Muscle layer of duodenum (tissue), 2 donors: Measurements from ENCODE around the gene IGSF3.
"Not testable (repeated sequence)": the region's sequence is repeated elsewhere in the genome, so short reads cannot be mapped to it uniquely, and the experiment has no call there.

Experiments
- H3K27ac ChIP-seq: one replicate; pipeline ENCODE4 v1.7.0; 2013; ENCODE audit warnings: mild to moderate bottlenecking, low read length
- H3K27me3 ChIP-seq: one replicate; pipeline ENCODE4 v1.7.0; 2013; ENCODE audit warnings: low read depth, mild to moderate bottlenecking, control low read depth, low read length
- H3K36me3 ChIP-seq, 2 donors: one replicate each; pipeline ENCODE4 v1.7.0; 2013; ENCODE audit warnings: low read length in 2 of 2, control low read depth in 1 of 2, mild to moderate bottlenecking in 1 of 2; ENCODE audit not compliant: insufficient read depth in 2 of 2, control insufficient read depth in 1 of 2
- H3K4me1 ChIP-seq, 2 donors: one replicate each; pipeline ENCODE4 v1.7.0; 2013; ENCODE audit warnings: low read length in 2 of 2, mild to moderate bottlenecking in 2 of 2, control low read depth in 1 of 2, moderate library complexity in 1 of 2; ENCODE audit not compliant: insufficient read depth in 2 of 2, control insufficient read depth in 1 of 2
- H3K4me3 ChIP-seq, 2 donors: one replicate each; pipeline ENCODE4 v1.7.0; 2013; ENCODE audit warnings: low read length in 2 of 2, low read depth in 1 of 2, mild to moderate bottlenecking in 1 of 2
- H3K9me3 ChIP-seq, 2 donors: one replicate each; pipeline ENCODE4 v1.7.0; 2013; ENCODE audit warnings: low read length in 2 of 2, control low read depth in 1 of 2, mild to moderate bottlenecking in 1 of 2; ENCODE audit not compliant: control insufficient read depth in 1 of 2
- donor health status: healthy.

The IGSF3 gene

GRCh38 chr1:116569381-116569670, 98.2 kb downstream of the IGSF3 start:
- Histone ChIP-seq H3K27me3 (no peaks in the 10 kb centered on the region), H3K36me3 (no peaks in the 10 kb centered on the region), H3K4me1 (peaks cover 5 to 7% of the 10 kb centered on the region in 2 donors), H3K9me3 (no peaks in the 10 kb centered on the region), H3K27ac (no peak overlapping the region), H3K4me3 (peak overlapping the region; percentile 74 to 82)

DNA sequence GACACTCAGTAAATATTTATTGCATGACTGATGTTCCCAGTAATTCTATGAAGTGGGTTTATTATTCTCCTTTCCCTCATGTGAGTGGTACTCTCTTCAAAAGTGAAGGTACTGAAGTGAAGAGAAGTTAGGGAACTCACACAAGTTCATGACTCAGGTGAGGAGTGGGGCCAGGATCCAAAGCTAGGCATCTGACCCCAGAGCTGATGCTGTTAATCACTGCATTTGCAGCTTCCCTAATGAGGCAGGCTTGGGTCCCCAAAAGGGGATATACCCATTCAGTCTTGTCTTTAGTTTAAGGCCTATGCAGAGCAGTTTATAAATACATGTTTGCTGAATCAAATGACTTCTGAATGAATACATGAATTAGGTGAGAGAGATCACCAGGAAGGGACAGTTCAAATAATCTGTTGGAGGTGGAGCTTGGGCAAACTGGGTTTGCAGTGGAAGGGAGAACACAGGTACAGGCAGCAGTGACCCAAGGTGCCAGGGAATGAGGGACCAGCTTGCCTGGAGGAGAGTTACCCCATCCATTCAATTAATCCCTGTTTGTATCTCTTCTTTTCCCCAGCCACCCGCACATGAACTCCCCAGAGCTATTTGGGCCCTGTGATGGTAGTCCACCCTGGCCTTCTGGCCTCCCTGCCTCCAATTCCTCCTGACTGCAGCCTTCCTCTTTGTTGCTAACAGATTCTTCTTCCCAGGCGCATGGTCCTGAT, 98.7 kb downstream of the IGSF3 start:
- H3K27ac ChIP-seq = no peak overlapping the region
- no peaks in the 10 kb centered on the region for H3K27me3 ChIP-seq
- H3K4me3 ChIP-seq = peak overlapping the region; percentile 74 to 82
- no peaks in the 10 kb centered on the region for H3K9me3 ChIP-seq
- H3K4me1 ChIP-seq = peaks cover 5 to 7% of the 10 kb centered on the region in 2 donors
- no peaks in the 10 kb centered on the region for H3K36me3 ChIP-seq

- Histone ChIP-seq H3K36me3 (no peaks in the 10 kb centered on the region), H3K4me1 (peaks cover 5 to 7% of the 10 kb centered on the region in 2 donors), H3K9me3 (no peaks in the 10 kb centered on the region), H3K4me3 (no peak overlapping the region), H3K27me3 (no peaks in the 10 kb centered on the region), H3K27ac (no peak overlapping the region)
Observed at GRCh38 chr1:116567790-116568661, 99.5 kb downstream of the IGSF3 start.

DNA sequence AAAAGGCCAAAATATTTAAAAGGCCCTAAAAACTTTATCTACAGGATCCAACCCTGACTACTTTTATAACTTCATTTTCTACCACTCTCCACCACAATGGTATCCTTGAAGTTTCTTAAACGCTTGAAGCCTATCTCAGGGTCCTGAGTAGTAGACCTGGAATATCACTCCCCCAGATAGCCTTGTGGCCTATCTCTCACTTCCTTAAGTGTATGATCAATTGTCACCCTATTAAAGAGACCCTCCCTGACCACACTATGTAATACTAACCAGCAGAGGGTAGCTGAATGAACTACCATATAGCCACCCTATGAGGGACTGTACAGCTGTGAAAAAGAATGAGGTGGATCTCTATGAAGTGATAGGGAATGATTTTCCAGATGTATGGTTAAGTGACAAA, 102.3 kb downstream of the IGSF3 start:
- peaks cover 0 to 3% of the 10 kb centered on the region in 2 donors for H3K4me1 ChIP-seq
- no peaks in the 10 kb centered on the region for H3K27me3 ChIP-seq
- H3K27ac ChIP-seq = no peak overlapping the region
- no peak overlapping the region for H3K4me3 ChIP-seq
- no peaks in the 10 kb centered on the region for H3K36me3 ChIP-seq
- no peaks in the 10 kb centered on the region for H3K9me3 ChIP-seq

- H3K4me1 ChIP-seq = peaks cover 0 to 3% of the 10 kb centered on the region in 2 donors
- H3K4me3 ChIP-seq = no peak overlapping the region
- H3K27me3 ChIP-seq = no peaks in the 10 kb centered on the region
- no peak overlapping the region for H3K27ac ChIP-seq
- H3K9me3 ChIP-seq = no peaks in the 10 kb centered on the region
- H3K36me3 ChIP-seq = no peaks in the 10 kb centered on the region
Observed at GRCh38 chr1:116564426-116564825, 103.1 kb downstream of the IGSF3 start.

- H3K4me1 ChIP-seq, H3K27me3 ChIP-seq, H3K4me3 ChIP-seq: not testable (repeated sequence)
Observed at GRCh38 chr1:116562465-116562864, 105.1 kb downstream of the IGSF3 start.

DNA sequence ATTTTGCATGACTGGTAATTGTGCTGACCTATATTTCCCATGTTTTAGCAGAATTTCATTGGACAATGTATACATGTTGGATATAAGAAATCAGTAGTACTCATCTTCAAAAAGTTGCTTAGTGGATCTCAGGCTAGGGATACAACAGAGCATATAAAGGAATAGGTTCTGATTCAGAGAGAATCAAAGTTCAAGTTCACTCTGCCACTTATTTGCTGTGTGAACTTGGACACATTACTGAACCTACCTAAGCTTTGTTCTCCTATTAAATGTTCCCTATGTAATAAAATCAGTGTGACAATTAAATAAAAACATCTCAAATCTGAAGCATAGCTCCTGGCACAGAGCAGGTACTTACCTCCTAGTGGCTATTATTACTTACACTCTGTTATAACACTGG, 106.0 kb downstream of the IGSF3 start:
- H3K27me3 ChIP-seq = no peaks in the 10 kb centered on the region
- no peak overlapping the region for H3K27ac ChIP-seq
- no peak overlapping the region for H3K4me3 ChIP-seq
- H3K9me3 ChIP-seq = no peaks in the 10 kb centered on the region
- H3K4me1 ChIP-seq = peaks cover 0 to 3% of the 10 kb centered on the region in 2 donors
- no peaks in the 10 kb centered on the region for H3K36me3 ChIP-seq

More at GRCh38 chr1:116562465-116562864, 105.1 kb downstream of the IGSF3 start:
- not testable (repeated sequence) for H3K27ac ChIP-seq, H3K9me3 ChIP-seq, H3K36me3 ChIP-seq

- peaks cover 0 to 6% of the 10 kb centered on the region in 2 donors for H3K4me1 ChIP-seq
- H3K9me3 ChIP-seq = no peaks in the 10 kb centered on the region
- no peak overlapping the region for H3K27ac ChIP-seq
- H3K36me3 ChIP-seq = no peaks in the 10 kb centered on the region
- H3K4me3 ChIP-seq = no peak overlapping the region
- H3K27me3 ChIP-seq = no peaks in the 10 kb centered on the region
Observed at GRCh38 chr1:116560704-116561490, 106.6 kb downstream of the IGSF3 start.

DNA sequence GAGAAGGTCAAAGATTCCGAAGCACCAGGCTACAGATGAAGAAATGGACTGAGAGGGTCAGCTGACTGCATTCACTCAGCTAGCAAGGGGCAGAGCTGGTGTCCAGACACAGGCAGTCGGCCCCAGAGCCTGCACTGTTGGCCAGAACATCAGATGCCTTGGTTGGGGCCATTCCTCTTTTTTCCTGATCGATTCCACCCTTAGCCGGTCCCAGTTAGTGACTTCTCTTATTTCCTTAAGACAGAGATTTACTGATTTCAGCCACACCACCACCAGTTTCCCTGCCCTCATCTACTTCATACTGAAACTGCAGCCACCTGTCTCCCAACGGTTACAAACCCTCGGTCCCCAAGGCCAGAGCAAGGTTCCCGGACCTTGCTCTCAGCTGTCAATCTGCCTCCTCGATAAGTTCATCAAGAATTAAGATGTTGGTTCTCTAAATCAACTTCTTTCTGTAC, 108.2 kb downstream of the IGSF3 start:
- H3K4me1 ChIP-seq = peaks cover 4 to 6% of the 10 kb centered on the region in 2 donors
- H3K27ac ChIP-seq = no peak overlapping the region

DNA sequence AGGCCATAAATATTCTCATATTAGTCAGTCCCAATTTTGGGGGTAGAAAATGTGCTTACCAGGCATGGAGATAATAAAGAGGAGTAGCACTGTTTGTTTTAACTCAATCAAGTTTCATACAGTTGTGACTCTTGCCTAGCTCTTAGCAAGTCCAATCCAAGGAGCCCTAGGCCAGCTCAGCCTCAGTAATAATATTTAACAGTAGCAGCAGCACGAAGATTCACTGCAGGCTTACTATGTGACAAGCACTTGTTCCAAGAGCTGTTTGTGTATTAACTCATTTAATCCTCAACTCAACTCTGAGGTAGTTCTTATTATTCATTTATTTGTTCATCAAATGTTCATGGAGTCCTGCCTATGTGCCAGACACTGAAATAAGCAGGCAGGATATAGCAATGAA, 109.0 kb downstream of the IGSF3 start:
- Histone ChIP-seq H3K27ac (no peak overlapping the region), H3K36me3 (no peaks in the 10 kb centered on the region), H3K4me1 (peaks cover 4 to 6% of the 10 kb centered on the region in 2 donors), H3K4me3 (no peak overlapping the region), H3K27me3 (no peaks in the 10 kb centered on the region), H3K9me3 (no peaks in the 10 kb centered on the region)

More for the DNA sequence above, 108.2 kb downstream of the IGSF3 start:
- H3K4me3 ChIP-seq = no peak overlapping the region
- no peaks in the 10 kb centered on the region for H3K27me3 ChIP-seq
- no peaks in the 10 kb centered on the region for H3K36me3 ChIP-seq
- no peaks in the 10 kb centered on the region for H3K9me3 ChIP-seq

GRCh38 chr1:116558140-116558549, 109.4 kb downstream of the IGSF3 start:
- Histone ChIP-seq H3K27ac (no peak overlapping the region), H3K27me3 (no peaks in the 10 kb centered on the region), H3K9me3 (no peaks in the 10 kb centered on the region), H3K4me1 (peaks cover 4 to 6% of the 10 kb centered on the region in 2 donors), H3K4me3 (no peak overlapping the region), H3K36me3 (no peaks in the 10 kb centered on the region)
